ENCODE results near the gene PTPRN2. TPM values are rescaled to one million over a fixed set of nuclear protein-coding genes. Genes with fewer than 3 reads are reported as not detected.
"Not testable (repeated sequence)": the region's sequence is repeated elsewhere in the genome, so short reads cannot be mapped to it uniquely, and the experiment has no call there.

The PTPRN2 gene
- polyA plus RNA-seq, 2 donors = 0.37 to 0.40 TPM

- Histone ChIP-seq H3K4me1 (ENCODE audit: control insufficient read depth in 2 of 2, insufficient read depth in 2 of 2, low read length in 1 of 2) (no peaks in the 10 kb centered on the region), H3K27ac (ENCODE audit: low read depth in 2 of 2, low read length in 1 of 2) (no peak overlapping the region), H3K9me3 (ENCODE audit: control insufficient read depth in 2 of 2, insufficient read depth in 1 of 2, low read depth in 1 of 2, low read length in 1 of 2) (no peaks in the 10 kb centered on the region), H3K36me3 (ENCODE audit: control insufficient read depth in 2 of 2, insufficient read depth in 2 of 2, low read length in 1 of 2) (no peaks in the 10 kb centered on the region), H3K27me3 (ENCODE audit: control insufficient read depth in 1 of 2, insufficient read depth in 2 of 2, low read length in 2 of 2) (no peaks in the 10 kb centered on the region), H3K4me3 (ENCODE audit: low read depth in 1 of 2, low read length in 2 of 2) (no peak overlapping the region)
- WGBS, 2 donors = 71% methylated on average over 12 of the region's 12 CpGs
These were observed 1093.0 kb downstream of the PTPRN2 start for GRCh38 chr7:157494506-157495176.

DNA sequence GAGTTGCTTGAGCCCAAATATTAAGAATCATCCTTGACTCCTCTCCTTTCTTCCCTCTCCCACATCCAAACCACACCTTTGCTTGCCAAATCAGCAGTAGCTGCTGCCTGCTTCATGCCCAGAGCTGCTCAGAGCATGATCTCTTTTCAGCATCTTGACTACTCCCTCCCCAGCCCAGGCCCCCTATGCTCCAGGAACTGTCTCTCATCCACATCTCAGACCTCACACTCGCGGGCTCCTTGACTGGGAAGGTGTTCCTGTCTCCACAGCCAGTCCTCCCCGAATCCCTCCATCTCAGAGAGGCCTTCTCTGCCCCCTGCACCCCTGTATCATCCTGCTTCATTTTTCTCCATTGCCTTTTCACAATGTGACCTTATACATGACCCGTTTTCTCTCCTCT, 1093.8 kb downstream of the PTPRN2 start:
- Histone ChIP-seq H3K4me1 (ENCODE audit: control insufficient read depth in 2 of 2, insufficient read depth in 2 of 2, low read length in 1 of 2) (no peaks in the 10 kb centered on the region), H3K4me3 (ENCODE audit: low read depth in 1 of 2, low read length in 2 of 2) (no peak overlapping the region)
- 70 to 78% methylated on average over 4 of the region's 4 CpGs for WGBS, 2 donors

DNA sequence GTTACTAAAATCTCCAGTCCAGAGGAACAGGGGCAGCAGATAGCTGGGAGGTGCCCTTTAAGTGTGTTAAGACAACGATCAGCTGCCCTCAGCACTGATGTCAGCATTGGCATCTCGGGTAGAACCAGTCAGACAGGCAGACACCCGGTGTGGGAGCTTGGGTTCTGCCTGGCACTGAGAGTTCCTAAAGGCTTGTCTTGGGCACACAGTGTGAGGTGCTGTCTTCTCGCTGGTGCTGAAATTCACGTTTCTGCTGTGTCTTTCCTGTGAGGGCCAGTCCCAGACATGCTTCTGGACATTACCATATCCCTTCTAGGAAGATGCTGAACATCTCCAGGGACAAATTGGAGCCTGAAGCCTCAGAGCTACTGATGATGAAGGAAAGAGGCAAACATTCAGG, 1094.6 kb downstream of the PTPRN2 start:
- Histone ChIP-seq H3K9me3 (ENCODE audit: control insufficient read depth in 2 of 2, insufficient read depth in 1 of 2, low read depth in 1 of 2, low read length in 1 of 2) (no peaks in the 10 kb centered on the region), H3K27me3 (ENCODE audit: control insufficient read depth in 1 of 2, insufficient read depth in 2 of 2, low read length in 2 of 2) (no peaks in the 10 kb centered on the region), H3K27ac (ENCODE audit: low read depth in 2 of 2, low read length in 1 of 2) (no peak overlapping the region), H3K4me3 (ENCODE audit: low read depth in 1 of 2, low read length in 2 of 2) (no peak overlapping the region), H3K4me1 (ENCODE audit: control insufficient read depth in 2 of 2, insufficient read depth in 2 of 2, low read length in 1 of 2) (no peaks in the 10 kb centered on the region), H3K36me3 (ENCODE audit: control insufficient read depth in 2 of 2, insufficient read depth in 2 of 2, low read length in 1 of 2) (no peaks in the 10 kb centered on the region)
- 33% methylated on average over 5 of the region's 5 CpGs for WGBS, 2 donors

More for the DNA sequence above, 1093.8 kb downstream of the PTPRN2 start:
- Histone ChIP-seq H3K27ac (ENCODE audit: low read depth in 2 of 2, low read length in 1 of 2) (no peak overlapping the region), H3K36me3 (ENCODE audit: control insufficient read depth in 2 of 2, insufficient read depth in 2 of 2, low read length in 1 of 2) (no peaks in the 10 kb centered on the region), H3K27me3 (ENCODE audit: control insufficient read depth in 1 of 2, insufficient read depth in 2 of 2, low read length in 2 of 2) (no peaks in the 10 kb centered on the region), H3K9me3 (ENCODE audit: control insufficient read depth in 2 of 2, insufficient read depth in 1 of 2, low read depth in 1 of 2, low read length in 1 of 2) (no peaks in the 10 kb centered on the region)

DNA sequence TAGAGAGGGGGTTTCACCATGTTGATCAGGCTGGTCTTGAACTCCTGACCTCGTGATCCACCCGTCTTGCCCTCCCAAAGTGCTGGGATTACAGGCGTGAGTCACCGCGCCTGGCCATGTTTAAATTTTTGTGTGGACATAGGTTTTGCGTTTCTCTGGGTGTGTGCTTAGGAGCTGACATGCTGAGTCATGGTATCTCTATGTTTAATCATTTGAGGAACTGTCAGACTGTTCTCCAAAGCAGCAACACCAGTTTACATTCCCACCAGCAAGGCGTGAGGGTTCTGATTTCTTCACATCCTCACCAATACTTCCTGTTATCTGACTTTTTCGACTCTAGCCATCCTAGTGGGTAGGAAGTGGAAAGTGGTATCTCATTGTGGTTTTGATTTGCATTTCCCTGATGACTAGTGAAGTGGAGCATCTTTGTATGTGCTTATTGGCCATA, 1097.1 kb downstream of the PTPRN2 start:
- H3K9me3 ChIP-seq (ENCODE audit: control insufficient read depth in 2 of 2, insufficient read depth in 1 of 2, low read depth in 1 of 2, low read length in 1 of 2) = no peaks in the 10 kb centered on the region
- 45 to 49% methylated on average over 8 of the region's 8 CpGs for WGBS, 2 donors
- H3K4me1 ChIP-seq (ENCODE audit: control insufficient read depth in 2 of 2, insufficient read depth in 2 of 2, low read length in 1 of 2) = peaks cover 0 to under 1% of the 10 kb centered on the region in 2 donors
- H3K36me3 ChIP-seq (ENCODE audit: control insufficient read depth in 2 of 2, insufficient read depth in 2 of 2, low read length in 1 of 2) = no peaks in the 10 kb centered on the region
- no peak overlapping the region for H3K27ac ChIP-seq (ENCODE audit: low read depth in 2 of 2, low read length in 1 of 2)
- no peak overlapping the region for H3K4me3 ChIP-seq (ENCODE audit: low read depth in 1 of 2, low read length in 2 of 2)
- no peaks in the 10 kb centered on the region for H3K27me3 ChIP-seq (ENCODE audit: control insufficient read depth in 1 of 2, insufficient read depth in 2 of 2, low read length in 2 of 2)

DNA sequence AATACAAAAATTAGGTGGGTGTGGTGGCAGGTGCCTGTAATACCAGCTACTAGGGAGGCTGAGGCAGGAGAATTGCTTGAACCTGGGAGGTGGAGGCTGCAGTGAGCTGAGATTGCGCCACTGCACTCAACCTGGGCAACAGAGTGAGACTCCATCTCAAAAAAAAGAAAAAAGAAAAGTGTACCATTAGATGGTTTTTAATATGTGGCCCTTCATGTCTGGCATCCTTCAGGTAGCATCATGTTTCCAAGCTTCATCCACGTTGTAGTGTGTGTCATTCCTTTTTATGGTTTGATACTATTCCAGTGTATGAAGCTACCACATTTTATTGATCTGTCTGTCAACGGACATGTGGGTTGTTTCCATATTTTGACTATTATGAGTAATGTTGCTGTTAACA, 1097.8 kb downstream of the PTPRN2 start:
- 76 to 85% methylated on average over 3 of the region's 3 CpGs for WGBS, 2 donors
- not testable (repeated sequence) for H3K27ac ChIP-seq (ENCODE audit: low read depth in 2 of 2, low read length in 1 of 2)

More for the DNA sequence above, 1097.8 kb downstream of the PTPRN2 start:
- H3K36me3 ChIP-seq (ENCODE audit: control insufficient read depth in 2 of 2, insufficient read depth in 2 of 2, low read length in 1 of 2); H3K9me3 ChIP-seq (ENCODE audit: control insufficient read depth in 2 of 2, insufficient read depth in 1 of 2, low read depth in 1 of 2, low read length in 1 of 2); H3K27me3 ChIP-seq (ENCODE audit: control insufficient read depth in 1 of 2, insufficient read depth in 2 of 2, low read length in 2 of 2); H3K4me3 ChIP-seq (ENCODE audit: low read depth in 1 of 2, low read length in 2 of 2); H3K4me1 ChIP-seq (ENCODE audit: control insufficient read depth in 2 of 2, insufficient read depth in 2 of 2, low read length in 1 of 2): not testable (repeated sequence)

Other genes with a start within 250 kb of the PTPRN2 start
- gene NCAPG2, start 117.0 kb upstream of the PTPRN2 start, polyA plus RNA-seq = 1 to 10 TPM; 4.9 to 8.1 TPM
- 10 to 100 TPM; 25.4 to 28.9 TPM for gene ESYT2, start 241.7 kb upstream of the PTPRN2 start, polyA plus RNA-seq